Peyer's patch (tissue), 4 donors: ENCODE data around the gene CDNF.

Experiments
- POLR2A ChIP-seq, 2 donors: fragments of 450-650 bp; IDR thresholded peaks; one replicate each; pipeline ENCODE4 v1.5.1; 2017; ENCODE audit warnings: antibody characterized with exemption in 2 of 2, mild to moderate bottlenecking in 2 of 2, moderate library complexity in 2 of 2
- TF ChIP-seq, protein P1 (sequence below), 6 experiments: fragments of 450-650 bp in 4 of 6; fragments of 200-600 bp in 2 of 6; sonication (generic) in 1 of 6; IDR thresholded peaks; one replicate each; pipeline ENCODE4 v1.5.1; 2017 to 2019; ENCODE audit warnings: antibody characterized with exemption in 6 of 6, mild to moderate bottlenecking in 3 of 6, moderate library complexity in 1 of 6

GRCh38 chr10:14884082-14884481 lies 46.2 kb upstream of the CDNF start:
- TF ChIP-seq, protein P1, sequence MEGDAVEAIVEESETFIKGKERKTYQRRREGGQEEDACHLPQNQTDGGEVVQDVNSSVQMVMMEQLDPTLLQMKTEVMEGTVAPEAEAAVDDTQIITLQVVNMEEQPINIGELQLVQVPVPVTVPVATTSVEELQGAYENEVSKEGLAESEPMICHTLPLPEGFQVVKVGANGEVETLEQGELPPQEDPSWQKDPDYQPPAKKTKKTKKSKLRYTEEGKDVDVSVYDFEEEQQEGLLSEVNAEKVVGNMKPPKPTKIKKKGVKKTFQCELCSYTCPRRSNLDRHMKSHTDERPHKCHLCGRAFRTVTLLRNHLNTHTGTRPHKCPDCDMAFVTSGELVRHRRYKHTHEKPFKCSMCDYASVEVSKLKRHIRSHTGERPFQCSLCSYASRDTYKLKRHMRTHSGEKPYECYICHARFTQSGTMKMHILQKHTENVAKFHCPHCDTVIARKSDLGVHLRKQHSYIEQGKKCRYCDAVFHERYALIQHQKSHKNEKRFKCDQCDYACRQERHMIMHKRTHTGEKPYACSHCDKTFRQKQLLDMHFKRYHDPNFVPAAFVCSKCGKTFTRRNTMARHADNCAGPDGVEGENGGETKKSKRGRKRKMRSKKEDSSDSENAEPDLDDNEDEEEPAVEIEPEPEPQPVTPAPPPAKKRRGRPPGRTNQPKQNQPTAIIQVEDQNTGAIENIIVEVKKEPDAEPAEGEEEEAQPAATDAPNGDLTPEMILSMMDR (IDR thresholded peaks at IDR 0.05), result no peak
- TF ChIP-seq POLR2A (IDR thresholded peaks at IDR 0.05), result no peak
